OCI-LY3 (cell line): ENCODE results near the gene FCER1G.

Experiments used
- H2AFZ ChIP-seq: fragments of 200-600, 300-600 bp; shearing (Covaris generic); 2 replicates; pipeline ENCODE4 v1.6.0; 2014; ENCODE audit warnings: antibody characterized with exemption, low read depth, low read length
- H3K27ac ChIP-seq: fragments of 200-600, 300-600 bp; sonication (generic); 2 replicates; pipeline ENCODE4 v1.5.1; 2014; ENCODE audit warnings: mild to moderate bottlenecking, low read length, moderate library complexity, mixed read lengths
- H3K27me3 ChIP-seq: fragments of 200-600, 300-600 bp; sonication (generic); 2 replicates; pipeline ENCODE4 v1.6.1; 2014; ENCODE audit warnings: low read depth, low read length, mixed read lengths
- H3K36me3 ChIP-seq: fragments of 200-600, 300-600 bp; sonication (generic); replicated peaks from 2 replicates; pipeline ENCODE3; 2014; ENCODE audit warnings: low read depth, low read length, mixed read lengths
- H3K4me1 ChIP-seq: fragments of 300-600, 200-600 bp; sonication (generic); 2 replicates; pipeline ENCODE4 v1.6.1; 2014; ENCODE audit warnings: low read length, mixed read lengths
- H3K4me2 ChIP-seq: fragments of 200-600, 300-600 bp; sonication (generic); 2 replicates; pipeline ENCODE4 v1.6.1; 2014; ENCODE audit warnings: low read length, mixed read lengths
- H3K4me3 ChIP-seq: fragments of 300-600, 200-600 bp; sonication (generic); 2 replicates; pipeline ENCODE4 v1.5.1; 2014; ENCODE audit warnings: antibody characterized with exemption, mild to moderate bottlenecking, low read length, moderate library complexity
- H3K79me2 ChIP-seq: fragments of 300-600, 200-600 bp; shearing (Covaris generic); 2 replicates; pipeline ENCODE4 v1.6.1; 2014; ENCODE audit warnings: mild to moderate bottlenecking, low read length, mixed read lengths
- H3K9ac ChIP-seq: fragments of 300-600, 200-600 bp; shearing (Covaris generic); 2 replicates; pipeline ENCODE4 v1.6.0; 2014; ENCODE audit warnings: mild to moderate bottlenecking, low read length, moderate library complexity
- H3K9me3 ChIP-seq: fragments of 200-600, 300-600 bp; shearing (Covaris generic); 2 replicates; pipeline ENCODE4 v1.6.1; 2014; ENCODE audit warnings: low read length, mixed read lengths; ENCODE audit not compliant: insufficient read depth
- H4K20me1 ChIP-seq: fragments of 200-600, 300-600 bp; sonication (generic); 2 replicates; pipeline ENCODE4 v1.6.1; 2016; ENCODE audit warnings: low read length, mixed read lengths; ENCODE audit not compliant: insufficient read depth
- EZH2phosphoT487 ChIP-seq: fragments of 200-600 bp; shearing (Covaris generic); IDR thresholded peaks from 2 replicates; pipeline ENCODE4 v1.6.1; 2018; ENCODE audit warnings: antibody characterized with exemption, mixed run types, low read depth
- TF ChIP-seq, protein P1 (sequence below): fragments of 200-600, 300-600 bp; sonication (generic); IDR thresholded peaks from 2 replicates; pipeline ENCODE4 v1.5.1; 2014; ENCODE audit warnings: antibody characterized with exemption, low read length, low read depth

Gene FCER1G

DNA sequence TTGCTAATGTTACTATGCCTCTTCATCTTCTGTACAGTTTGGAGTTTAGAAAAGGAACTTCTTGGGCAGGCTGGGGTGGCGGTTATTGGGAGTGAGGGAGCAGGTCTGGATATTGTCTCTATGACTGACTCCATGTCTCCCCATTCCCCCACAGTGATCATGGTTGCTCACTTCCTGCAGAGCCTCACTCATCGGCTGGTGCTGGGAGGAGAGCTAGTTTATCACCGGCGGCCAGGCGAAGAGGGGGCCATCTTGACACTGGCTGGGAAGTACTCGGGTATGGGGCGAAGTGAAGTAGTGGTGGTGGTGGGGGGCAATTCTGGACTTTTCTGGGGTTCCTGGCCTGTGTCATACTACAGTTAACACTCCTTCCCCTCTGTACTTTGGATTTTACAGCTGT, 12.9 kb downstream of the FCER1G start:
- Histone ChIP-seq H3K36me3 (peaks cover 7% of the 10 kb centered on the region), H3K9ac (peak overlapping the region; percentile 33; the same call in 1 of the 2 replicates), H3K9me3 (no peaks in the 10 kb centered on the region), H3K4me1 (peaks cover 21% of the 10 kb centered on the region), H3K79me2 (peaks cover 6% of the 10 kb centered on the region; the same call in 1 of the 2 replicates), H3K4me2 (peak overlapping the region; percentile 100), H2AFZ (no peak overlapping the region), H3K27me3 (no peaks in the 10 kb centered on the region), H3K4me3 (no peak overlapping the region), H4K20me1 (no peaks in the 10 kb centered on the region), H3K27ac (no peak overlapping the region)
- TF ChIP-seq EZH2phosphoT487, result no peak
- TF ChIP-seq, protein P1, sequence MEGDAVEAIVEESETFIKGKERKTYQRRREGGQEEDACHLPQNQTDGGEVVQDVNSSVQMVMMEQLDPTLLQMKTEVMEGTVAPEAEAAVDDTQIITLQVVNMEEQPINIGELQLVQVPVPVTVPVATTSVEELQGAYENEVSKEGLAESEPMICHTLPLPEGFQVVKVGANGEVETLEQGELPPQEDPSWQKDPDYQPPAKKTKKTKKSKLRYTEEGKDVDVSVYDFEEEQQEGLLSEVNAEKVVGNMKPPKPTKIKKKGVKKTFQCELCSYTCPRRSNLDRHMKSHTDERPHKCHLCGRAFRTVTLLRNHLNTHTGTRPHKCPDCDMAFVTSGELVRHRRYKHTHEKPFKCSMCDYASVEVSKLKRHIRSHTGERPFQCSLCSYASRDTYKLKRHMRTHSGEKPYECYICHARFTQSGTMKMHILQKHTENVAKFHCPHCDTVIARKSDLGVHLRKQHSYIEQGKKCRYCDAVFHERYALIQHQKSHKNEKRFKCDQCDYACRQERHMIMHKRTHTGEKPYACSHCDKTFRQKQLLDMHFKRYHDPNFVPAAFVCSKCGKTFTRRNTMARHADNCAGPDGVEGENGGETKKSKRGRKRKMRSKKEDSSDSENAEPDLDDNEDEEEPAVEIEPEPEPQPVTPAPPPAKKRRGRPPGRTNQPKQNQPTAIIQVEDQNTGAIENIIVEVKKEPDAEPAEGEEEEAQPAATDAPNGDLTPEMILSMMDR, result no peak

DNA sequence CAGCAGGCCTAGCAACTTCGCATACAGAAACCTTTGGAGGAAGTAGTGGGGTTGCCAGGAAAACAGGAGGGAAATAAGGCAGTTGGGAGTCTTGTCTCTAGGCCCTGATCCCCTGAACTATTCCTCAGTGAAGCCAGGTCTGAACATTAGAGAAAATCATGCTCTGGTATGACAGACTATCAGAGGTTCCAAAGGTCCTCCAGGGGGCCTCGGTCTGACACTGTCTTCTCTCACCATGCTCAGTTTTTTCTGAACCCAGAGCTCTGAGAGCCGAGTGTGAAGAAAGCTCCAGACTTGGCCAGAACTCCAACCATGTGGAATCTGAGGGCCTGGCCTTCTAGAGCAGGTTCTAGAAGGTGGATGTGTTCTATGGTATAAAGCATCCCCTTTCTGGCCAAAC, 14.8 kb downstream of the FCER1G start:
- H3K4me3 ChIP-seq, result no peak overlapping the region
- TF ChIP-seq EZH2phosphoT487, result no peak
- TF ChIP-seq, protein P1, result peak; percentile 27
- peaks cover 21% of the 10 kb centered on the region for H3K4me1 ChIP-seq
- no peak overlapping the region for H2AFZ ChIP-seq
- no peaks in the 10 kb centered on the region for H3K9me3 ChIP-seq
- no peak overlapping the region for H3K27ac ChIP-seq
- H3K79me2 ChIP-seq, result peaks cover 6% of the 10 kb centered on the region; the same call in 1 of the 2 replicates
- H4K20me1 ChIP-seq, result no peaks in the 10 kb centered on the region
- H3K9ac ChIP-seq, result no peak overlapping the region
- H3K27me3 ChIP-seq, result no peaks in the 10 kb centered on the region
- no peak overlapping the region for H3K4me2 ChIP-seq
- H3K36me3 ChIP-seq, result peaks cover 7% of the 10 kb centered on the region

DNA sequence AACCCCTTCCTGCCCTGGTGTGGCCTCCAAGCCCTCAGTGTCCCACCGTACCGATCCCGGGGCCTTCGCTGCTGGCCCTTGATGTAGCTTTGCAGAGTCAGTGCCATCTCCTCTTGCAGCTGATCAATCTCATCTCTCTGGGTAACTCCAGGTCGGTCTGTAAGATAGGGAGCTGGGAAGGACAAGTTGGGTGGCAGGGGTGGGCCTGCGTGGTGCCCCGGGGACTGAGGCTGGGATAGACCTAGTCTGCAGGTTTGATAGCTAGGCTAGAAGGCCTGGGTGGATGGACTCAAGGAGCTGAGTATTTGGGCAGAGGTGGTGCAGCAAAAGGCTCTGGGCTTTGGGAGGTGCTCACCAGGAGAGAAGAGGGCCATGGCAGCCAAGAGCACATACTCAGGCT, 15.7 kb downstream of the FCER1G start:
- H3K27me3 ChIP-seq, result peaks cover 3% of the 10 kb centered on the region; the same call in 1 of the 2 replicates
- no peaks in the 10 kb centered on the region for H4K20me1 ChIP-seq
- H3K4me1 ChIP-seq, result peaks cover 15% of the 10 kb centered on the region
- H3K4me2 ChIP-seq, result no peak overlapping the region
- H3K4me3 ChIP-seq, result no peak overlapping the region
- TF ChIP-seq, protein P1, result no peak
- TF ChIP-seq EZH2phosphoT487, result no peak
- H3K9ac ChIP-seq, result no peak overlapping the region
- H2AFZ ChIP-seq, result no peak overlapping the region
- H3K27ac ChIP-seq, result no peak overlapping the region
- H3K79me2 ChIP-seq, result peaks cover 6% of the 10 kb centered on the region; the same call in 1 of the 2 replicates
- H3K9me3 ChIP-seq, result no peaks in the 10 kb centered on the region
- H3K36me3 ChIP-seq, result peaks cover 7% of the 10 kb centered on the region

DNA sequence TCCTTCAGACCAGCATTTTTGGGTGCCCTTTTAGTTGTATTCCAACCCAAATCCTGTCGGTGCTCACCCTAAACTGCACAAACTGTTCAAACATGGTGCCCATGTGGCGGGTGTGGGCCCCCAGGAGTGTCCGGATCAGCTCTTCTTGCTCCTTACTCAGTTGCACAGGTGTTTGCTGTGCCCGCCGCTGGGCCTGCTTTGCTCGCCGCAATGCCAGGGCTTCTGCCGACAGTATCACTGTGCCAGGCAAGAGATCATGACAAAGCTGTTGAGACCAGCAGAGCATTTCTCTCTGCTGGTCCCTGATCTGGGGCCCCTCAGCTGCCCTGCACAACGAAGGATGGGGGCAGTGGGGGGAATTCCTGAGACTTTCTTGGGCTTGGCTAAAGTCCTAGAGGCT, 18.0 kb downstream of the FCER1G start:
- Histone ChIP-seq H3K4me2 (no peak overlapping the region), H3K4me1 (no peaks in the 10 kb centered on the region), H2AFZ (no peak overlapping the region), H3K4me3 (no peak overlapping the region), H3K9ac (no peak overlapping the region), H4K20me1 (no peaks in the 10 kb centered on the region), H3K27me3 (peaks cover 8% of the 10 kb centered on the region; the same call in 1 of the 2 replicates), H3K79me2 (no peaks in the 10 kb centered on the region), H3K9me3 (no peaks in the 10 kb centered on the region), H3K36me3 (peaks cover 7% of the 10 kb centered on the region), H3K27ac (no peak overlapping the region)
- TF ChIP-seq, protein P1, result no peak
- TF ChIP-seq EZH2phosphoT487, result no peak
